Measurements from ENCODE around the gene POLD4. TPM values are rescaled to one million over a fixed set of nuclear protein-coding genes. Genes with fewer than 3 reads are reported as not detected.
A peak's percentile ranks its signal among the peaks of the same experiment; 100 is the strongest.

The POLD4 gene
- polyA plus RNA-seq, 1 experiment: 45.9 TPM

- peak overlapping the region; percentile 67 for H3K4me3 ChIP-seq (ENCODE audit: low read depth, low read length)
- ChIA-PET CTCF (interaction anchor here (0.6 to 24.1 kb wide), 5 partner anchors 10 to 109 kb away, joined by 3 to 716 read pairs (median 7); partner anchors contain the start of genes POLD4 and PPP1CA), POLR2A (interaction anchor here (1.0 to 8.0 kb wide), 3 partner anchors 8 to 17 kb away, joined by 3 to 106 read pairs (median 4); partner anchors contain the start of gene POLD4)
- no peak for DNase-seq (ENCODE audit: low read depth, low spot score)
- TF ChIP-seq CTCF (IDR thresholded peaks at IDR 0.05; ENCODE audit: low read depth, low read length): peak; percentile 62
- peak overlapping the region; percentile 86 for H3K27ac ChIP-seq (ENCODE audit: low read depth, low read length)
- H3K9me3 ChIP-seq (ENCODE audit: control insufficient read depth, insufficient read depth, low read length): no peaks in the 10 kb centered on the region; the same call in 1 of the 2 replicates
- H3K27me3 ChIP-seq (ENCODE audit: control insufficient read depth, insufficient read depth, low read length): no peaks in the 10 kb centered on the region
Measured at GRCh38 chr11:67371189-67371910, 18.0 kb upstream of the POLD4 start.

- DNase-seq (ENCODE audit: low read depth, low spot score): peak; percentile 59
- POLR2A ChIA-PET: interaction anchor here (0.7 to 8.0 kb wide), 5 partner anchors 9 to 53 kb away, joined by 3 to 106 read pairs (median 4); partner anchors contain the start of gene POLD4
- Histone ChIP-seq H3K4me3 (ENCODE audit: low read depth, low read length) (peak overlapping the region; percentile 67), H3K9me3 (ENCODE audit: control insufficient read depth, insufficient read depth, low read length) (no peaks in the 10 kb centered on the region; the same call in 1 of the 2 replicates), H3K27me3 (ENCODE audit: control insufficient read depth, insufficient read depth, low read length) (no peaks in the 10 kb centered on the region), H3K27ac (ENCODE audit: low read depth, low read length) (peak overlapping the region; percentile 89)
- CTCF ChIA-PET: interaction anchor here (0.6 to 24.1 kb wide), 6 partner anchors 11 to 927 kb away, joined by 3 to 716 read pairs (median 6); partner anchors contain the start of genes POLD4 and PPP1CA
- TF ChIP-seq CTCF (IDR thresholded peaks at IDR 0.05; ENCODE audit: low read depth, low read length): no peak
Measured at GRCh38 chr11:67370351-67371076, 17.2 kb upstream of the POLD4 start.

GRCh38 chr11:67369801-67370284 lies 16.5 kb upstream of the POLD4 start:
- ChIA-PET POLR2A (interaction anchor here (0.7 to 8.0 kb wide), 5 partner anchors 10 to 159 kb away, joined by 4 to 106 read pairs (median 4); partner anchors contain the start of genes POLD4 and PPP1CA), CTCF (interaction anchor here (1.3 to 24.1 kb wide), 4 partner anchors 12 to 108 kb away, joined by 3 to 716 read pairs (median 23); partner anchors contain the start of gene POLD4)
- H3K4me3 ChIP-seq (ENCODE audit: low read depth, low read length): peak overlapping the region; percentile 31
- H3K27me3 ChIP-seq (ENCODE audit: control insufficient read depth, insufficient read depth, low read length): no peaks in the 10 kb centered on the region
- TF ChIP-seq CTCF (IDR thresholded peaks at IDR 0.05; ENCODE audit: low read depth, low read length): peak; percentile 13; the same call in 1 of the 2 replicates
- H3K9me3 ChIP-seq (ENCODE audit: control insufficient read depth, insufficient read depth, low read length): no peaks in the 10 kb centered on the region; the same call in 1 of the 2 replicates
- H3K27ac ChIP-seq (ENCODE audit: low read depth, low read length): peak overlapping the region; percentile 89
- DNase-seq (ENCODE audit: low read depth, low spot score): no peak

GRCh38 chr11:67369275-67369674 lies 15.9 kb upstream of the POLD4 start:
- Histone ChIP-seq H3K9me3 (ENCODE audit: control insufficient read depth, insufficient read depth, low read length) (no peaks in the 10 kb centered on the region; the same call in 1 of the 2 replicates), H3K27me3 (ENCODE audit: control insufficient read depth, insufficient read depth, low read length) (no peaks in the 10 kb centered on the region), H3K27ac (ENCODE audit: low read depth, low read length) (peak overlapping the region; percentile 89), H3K4me3 (ENCODE audit: low read depth, low read length) (no peak overlapping the region; the same call in 1 of the 2 replicates)
- no peak for TF ChIP-seq CTCF (IDR thresholded peaks at IDR 0.05; ENCODE audit: low read depth, low read length)
- CTCF ChIA-PET: interaction anchor here (3.0 to 24.1 kb wide), 2 partner anchors 11 to 12 kb away, joined by 39 to 716 read pairs; partner anchors contain the start of gene POLD4
- no peak for DNase-seq (ENCODE audit: low read depth, low spot score)
- POLR2A ChIA-PET: interaction anchor here (0.7 to 8.0 kb wide), 4 partner anchors 10 to 159 kb away, joined by 4 to 106 read pairs (median 4); partner anchors contain the start of genes POLD4 and PPP1CA

Measured in AG04450 (cell line).